H1 (cell line): Measurements from ENCODE around the gene LYPD1. TPM values are rescaled to one million over a fixed set of nuclear protein-coding genes. Genes with fewer than 3 reads are reported as not detected.

Experiments
- CTCF ChIA-PET: fragments of 300-600 bp; sonication (Branson Sonifier 250); formaldehyde crosslinking; loops from one replicate; lab custom pipeline; 2021; ENCODE audit not compliant: partially characterized antibody; lab: Charles Lee
- POLR2A ChIA-PET: fragments of 300-600 bp; sonication (Branson Sonifier 250); formaldehyde crosslinking; loops from one replicate; lab custom pipeline; 2021; ENCODE audit warnings: inconsistent platforms; ENCODE audit not compliant: partially characterized antibody; lab: Charles Lee
- DNase-seq, 2 experiments: peaks; one replicate each; pipeline versions ENCODE4 v3.0.0 to v3.0.0-alpha.2; 2010 to 2022; ENCODE audit warnings: low spot score in 2 of 2, low read depth in 1 of 2, mixed read lengths in 1 of 2
- FAIRE-seq: peaks from 2 replicates; lab custom pipeline; 2011; peaks lifted over from hg19 to GRCh38; lab: Jason Lieb, UNC
- H2AFZ ChIP-seq: 2 replicates; pipeline ENCODE4 v1.8.1; 2012; ENCODE audit warnings: low read length, inconsistent platforms
- H2AK5ac ChIP-seq: 2 replicates; pipeline ENCODE4 v1.6.1; 2013; ENCODE audit warnings: low read depth, low read length
- H2BK120ac ChIP-seq: replicated peaks from 2 replicates; pipeline ENCODE3; 2013; ENCODE audit warnings: low read depth, low read length, inconsistent platforms
- H2BK12ac ChIP-seq: 2 replicates; pipeline ENCODE4 v1.6.1; 2013; ENCODE audit warnings: low read depth, low read length
- H2BK15ac ChIP-seq: 2 replicates; pipeline ENCODE4 v1.6.1; 2013; ENCODE audit warnings: low read length
- H2BK20ac ChIP-seq: 2 replicates; pipeline ENCODE4 v1.6.1; 2013; ENCODE audit warnings: low read length
- H2BK5ac ChIP-seq: 2 replicates; pipeline ENCODE4 v1.6.1; 2013; ENCODE audit warnings: low read depth, low read length
- H3K14ac ChIP-seq: 2 replicates; pipeline ENCODE4 v1.6.1; 2013; ENCODE audit warnings: inconsistent platforms; ENCODE audit not compliant: insufficient read length
- H3K18ac ChIP-seq: 2 replicates; pipeline ENCODE4 v1.6.1; 2013; ENCODE audit warnings: low read length; ENCODE audit errors: extremely low read depth
- H3K23ac ChIP-seq: 2 replicates; pipeline ENCODE4 v1.6.1; 2013; ENCODE audit warnings: inconsistent platforms; ENCODE audit not compliant: insufficient read length
- H3K23me2 ChIP-seq: 2 replicates; pipeline ENCODE4 v1.6.1; 2013; ENCODE audit warnings: low read depth, low read length
- H3K27ac ChIP-seq: 2 replicates; pipeline ENCODE4 v1.6.1; 2011; ENCODE audit warnings: low read depth, low read length, inconsistent platforms
- H3K27me3 ChIP-seq, 4 experiments: replicated peaks in 1 of 4; 1 replicate in 1 of 4; 2 replicates in 3 of 4; pipeline versions ENCODE4 v1.6.1 to v1.8.1; 2011 to 2013; ENCODE audit warnings: low read length in 3 of 4, mild to moderate bottlenecking in 3 of 4, inconsistent platforms in 2 of 4, mixed read lengths in 2 of 4, moderate library complexity in 1 of 4; ENCODE audit not compliant: control insufficient read depth in 3 of 4, insufficient read depth in 3 of 4; ENCODE audit errors: extremely low read depth in 1 of 4
- H3K36me3 ChIP-seq, 4 experiments: 2 replicates each; pipeline versions ENCODE4 v1.6.1 to v1.8.1; 2011 to 2013; ENCODE audit warnings: mild to moderate bottlenecking in 4 of 4, low read length in 3 of 4, moderate library complexity in 2 of 4, control low read depth in 1 of 4, inconsistent platforms in 1 of 4; ENCODE audit not compliant: insufficient read depth in 4 of 4, control insufficient read depth in 2 of 4
- H3K4ac ChIP-seq: replicated peaks from 2 replicates; pipeline ENCODE3; 2013; ENCODE audit warnings: low read length, low read depth, mixed read lengths, inconsistent platforms; ENCODE audit not compliant: insufficient read length
- H3K4me1 ChIP-seq, 4 experiments: replicated peaks in 1 of 4; 1 replicate in 1 of 4; 2 replicates in 3 of 4; pipeline versions ENCODE4 v1.6.1 to v1.8.1; 2011 to 2013; ENCODE audit warnings: low read length in 3 of 4, inconsistent platforms in 2 of 4, mixed read lengths in 1 of 4; ENCODE audit not compliant: insufficient read depth in 4 of 4, control insufficient read depth in 3 of 4
- H3K4me2 ChIP-seq, 2 experiments: 2 replicates each; pipeline versions ENCODE4 v1.6.1 to v1.8.1; 2011 to 2013; ENCODE audit warnings: low read depth in 2 of 2, low read length in 2 of 2, control low read depth in 1 of 2, inconsistent platforms in 1 of 2, mild to moderate bottlenecking in 1 of 2; ENCODE audit not compliant: insufficient read depth in 1 of 2
- H3K4me3 ChIP-seq, 4 experiments: fragments of 200-600, 300-600 bp in 1 of 4; sonication (generic), shearing (Covaris generic), sonication (Bioruptor Twin) in 1 of 4; 2 replicates each; pipeline versions ENCODE4 v1.5.1 to v1.8.1; 2011 to 2016; ENCODE audit warnings: low read length in 4 of 4, low read depth in 3 of 4, control low read depth in 2 of 4, inconsistent platforms in 2 of 4, mild to moderate bottlenecking in 2 of 4, mixed read lengths in 1 of 4, moderate library complexity in 1 of 4; ENCODE audit not compliant: insufficient read depth in 2 of 4; ENCODE audit errors: extremely low read depth in 1 of 4
- H3K56ac ChIP-seq: replicated peaks from 2 replicates; pipeline ENCODE3; 2013; ENCODE audit warnings: low read depth, mild to moderate bottlenecking, mixed read lengths, low read length, inconsistent platforms; ENCODE audit not compliant: insufficient read length
- H3K79me1 ChIP-seq: 2 replicates; pipeline ENCODE4 v1.6.1; 2013; ENCODE audit warnings: low read depth, low read length, control low read depth
- H3K79me2 ChIP-seq, 2 experiments: 2 replicates each; pipeline versions ENCODE4 v1.6.1 to v1.8.1; 2012 to 2013; ENCODE audit warnings: low read length in 2 of 2, mild to moderate bottlenecking in 2 of 2, inconsistent platforms in 1 of 2; ENCODE audit not compliant: insufficient read depth in 2 of 2, control insufficient read depth in 1 of 2
- H3K9ac ChIP-seq, 4 experiments: replicated peaks in 1 of 4; 1 replicate in 1 of 4; 2 replicates in 3 of 4; pipeline versions ENCODE4 v1.6.1 to v1.8.1; 2011 to 2013; ENCODE audit warnings: low read depth in 3 of 4, low read length in 3 of 4, control low read depth in 2 of 4, mild to moderate bottlenecking in 2 of 4, moderate library complexity in 2 of 4, inconsistent platforms in 1 of 4; ENCODE audit errors: extremely low read depth in 1 of 4
- H3K9me3 ChIP-seq, 2 experiments: 2 replicates each; pipeline versions ENCODE4 v1.6.1 to v1.8.1; 2012 to 2013; ENCODE audit warnings: mild to moderate bottlenecking in 2 of 2, moderate library complexity in 2 of 2, control low read depth in 1 of 2, inconsistent platforms in 1 of 2, low read depth in 1 of 2, low read length in 1 of 2, mixed read lengths in 1 of 2; ENCODE audit not compliant: insufficient read depth in 2 of 2
- H4K20me1 ChIP-seq, 2 experiments: replicated peaks in 1 of 2; 2 replicates each; pipeline versions ENCODE3 to v1.8.1; 2011 to 2013; ENCODE audit warnings: inconsistent platforms in 2 of 2, low read length in 2 of 2, mild to moderate bottlenecking in 1 of 2; ENCODE audit not compliant: insufficient read depth in 2 of 2, control insufficient read depth in 1 of 2
- H4K5ac ChIP-seq: 2 replicates; pipeline ENCODE4 v1.6.1; 2013; ENCODE audit warnings: low read length, low read depth, mixed read lengths, inconsistent platforms; ENCODE audit not compliant: insufficient read length
- H4K8ac ChIP-seq: 2 replicates; pipeline ENCODE4 v1.8.0; 2013; ENCODE audit warnings: mild to moderate bottlenecking, moderate library complexity, low read length, inconsistent platforms; ENCODE audit not compliant: insufficient read depth; ENCODE audit errors: extremely low read depth
- H4K91ac ChIP-seq: replicated peaks from 2 replicates; pipeline ENCODE3; 2013; ENCODE audit warnings: low read length, mixed read lengths, inconsistent platforms; ENCODE audit not compliant: insufficient read length
- ATF2 ChIP-seq: IDR thresholded peaks from 2 replicates; pipeline ENCODE4 v1.6.1; 2012; ENCODE audit warnings: low read length, inconsistent platforms
- E2F6 ChIP-seq: IDR thresholded peaks from 2 replicates; pipeline ENCODE4 v1.6.1; 2012; ENCODE audit warnings: inconsistent platforms
- EP300 ChIP-seq, 2 experiments: IDR thresholded peaks; 1 replicate in 1 of 2; 2 replicates in 1 of 2; pipeline ENCODE4 v1.6.1; 2011 to 2012; ENCODE audit warnings: low read depth in 2 of 2, low read length in 2 of 2, mild to moderate bottlenecking in 2 of 2, borderline replicate concordance in 1 of 2, inconsistent platforms in 1 of 2, moderate library complexity in 1 of 2
- GABPA ChIP-seq: IDR thresholded peaks from 2 replicates; pipeline ENCODE4 v1.6.1; 2011; ENCODE audit warnings: mild to moderate bottlenecking, low read length, moderate library complexity, borderline replicate concordance; ENCODE audit not compliant: insufficient read depth
- KDM4A ChIP-seq: IDR thresholded peaks from one replicate; pipeline ENCODE4 v1.7.1; 2012; ENCODE audit warnings: low read depth, mild to moderate bottlenecking, moderate library complexity, low read length, inconsistent platforms; ENCODE audit not compliant: severe bottlenecking
- SIN3A ChIP-seq, 2 experiments: IDR thresholded peaks in 1 of 2; conservative IDR thresholded peaks in 1 of 2; 2 replicates each; pipeline ENCODE4 v1.6.1; 2011 to 2012; ENCODE audit warnings: low read length in 2 of 2, improper control_type of control experiment in 1 of 2, low read depth in 1 of 2, mild to moderate bottlenecking in 1 of 2
- SP1 ChIP-seq: IDR thresholded peaks from 2 replicates; pipeline ENCODE4 v1.6.1; 2011; ENCODE audit warnings: low read depth, low read length
- SP2 ChIP-seq: IDR thresholded peaks from 2 replicates; pipeline ENCODE4 v1.6.1; 2012; ENCODE audit warnings: mild to moderate bottlenecking, low read length, inconsistent platforms
- SP4 ChIP-seq: IDR thresholded peaks from 2 replicates; pipeline ENCODE4 v1.6.1; 2012; ENCODE audit warnings: low read length, inconsistent platforms
- WGBS, 2 experiments: shearing (Covaris generic) in 1 of 2; methylation state at CpG; one replicate each; pipeline versions ENCODE4 v1.1.6 to v1.1.7; 2013 to 2015; ENCODE audit warnings: low lambda C conversion rate in 2 of 2, mixed read lengths in 2 of 2, inconsistent platforms in 1 of 2, low coverage in 1 of 2, missing lambda C conversion rate in 1 of 2; ENCODE audit not compliant: insufficient replicate concordance in 2 of 2, insufficient coverage in 1 of 2, insufficient read length in 1 of 2; ENCODE audit errors: extremely low coverage in 1 of 2, missing lambda C conversion rate in 1 of 2; 5-methylcytosine and 5-hydroxymethylcytosine counted together
- polyA plus RNA-seq, 7 experiments: library from polyadenylated mRNA; depleted of rRNA in 3 of 7; stranded (reverse) in 5 of 7; unstranded in 2 of 7; fragments of >200 nt in 5 of 7; fragments of 200-250 nt in 2 of 7; gene quantifications; 1 replicate in 5 of 7; 2 replicates in 1 of 7; 4 replicates in 1 of 7; pipeline versions ENCODE4 v1.2.1 to v1.2.3, GENCODE V29; 2011 to 2013; ENCODE audit warnings: missing spikeins in 2 of 7, mixed read lengths in 2 of 7
- total RNA-seq: library from RNA; stranded (reverse); fragmentation: NEBNext Ultra II Directional; extraction: Animal tissue kit (Norgen Biotek cat#: 25700); gene quantifications from 2 replicates; pipeline ENCODE4 v1.2.1, GENCODE V29; 2021

Gene LYPD1
- total and polyA plus RNA-seq, 2 of the 8 experiments (the other 6 are each of a cell fraction or from before 2014, with no cell fraction given), result 1.9 to 2.7 TPM

- H3K9me3 ChIP-seq, result no peaks in the 10 kb centered on the region
- DNase-seq, result no peak
- H3K9ac ChIP-seq, result no peak overlapping the region
- H3K4me1 ChIP-seq, result peaks cover 0 to 3% (median 0%) of the 10 kb centered on the region in 4 experiments; a peak in 1 of 7 replicates
- no peak overlapping the region for H2AFZ ChIP-seq
- no peak overlapping the region for H3K56ac ChIP-seq
- H3K27ac ChIP-seq, result no peak overlapping the region
- 66% methylated on average over 7 of the region's 7 CpGs; no CpG with 5 or more reads in 1 of the 2 experiments for WGBS, 2 experiments
- H3K36me3 ChIP-seq, result no peaks in the 10 kb centered on the region; a peak in 1 of 8 replicates
- no peak overlapping the region for H2BK15ac ChIP-seq
- H2BK5ac ChIP-seq, result no peak overlapping the region
- H2BK120ac ChIP-seq, result no peak overlapping the region
- H3K4ac ChIP-seq, result no peak overlapping the region
- H2AK5ac ChIP-seq, result no peak overlapping the region
- no peak overlapping the region for H3K18ac ChIP-seq
- H3K4me2 ChIP-seq, result no peak overlapping the region
- H4K5ac ChIP-seq, result no peak overlapping the region
- H3K14ac ChIP-seq, result no peak overlapping the region
- no peak overlapping the region for H3K23ac ChIP-seq
- ChIA-PET POLR2A (interaction anchor here (0.6 kb wide), 1 partner anchor 606 kb away, joined by 3 read pairs; no protein-coding TSS in a partner anchor), CTCF (interaction anchor here (0.7 to 6.5 kb wide), 3 partner anchors 12 to 97 kb away, joined by 3 to 45 read pairs (median 4); partner anchors contain the start of gene LYPD1)
- H3K4me3 ChIP-seq, result no peak overlapping the region
- H2BK12ac ChIP-seq, result no peak overlapping the region
- H2BK20ac ChIP-seq, result no peak overlapping the region
- no peak for FAIRE-seq
- no peaks in the 10 kb centered on the region for H3K79me1 ChIP-seq
- H4K8ac ChIP-seq, result no peak overlapping the region
- no peaks in the 10 kb centered on the region for H3K79me2 ChIP-seq
- H3K23me2 ChIP-seq, result no peaks in the 10 kb centered on the region
- H4K20me1 ChIP-seq, result no peaks in the 10 kb centered on the region
- H3K27me3 ChIP-seq, result no peaks in the 10 kb centered on the region
- no peak overlapping the region for H4K91ac ChIP-seq
- no peak for TF ChIP-seq SP1
- no peak for TF ChIP-seq ATF2
- TF ChIP-seq E2F6, result no peak
- TF ChIP-seq SIN3A (conservative IDR thresholded peaks at IDR 0.05 in 1 of 2, IDR thresholded peaks at IDR 0.05 in 1 of 2; ENCODE audit: low read depth in 1 of 2, low read length in 2 of 2), result no peak
- no peak for TF ChIP-seq SP4
- TF ChIP-seq EP300 (IDR thresholded peaks at IDR 0.05; ENCODE audit: borderline replicate concordance in 1 of 2, low read depth in 2 of 2, low read length in 2 of 2), result no peak
- no peak for TF ChIP-seq KDM4A
- no peak for TF ChIP-seq GABPA
- TF ChIP-seq SP2, result no peak
Measured at GRCh38 chr2:132656266-132656975, 13.6 kb downstream of the LYPD1 start.
